HG03045 (cell line): Measurements from ENCODE around the gene CENPL.
A peak's percentile ranks its signal among the peaks of the same experiment; 100 is the strongest.
"Not testable (repeated sequence)": the region's sequence is repeated elsewhere in the genome, so short reads cannot be mapped to it uniquely, and the experiment has no call there.

ENCODE experiments used
- ATAC-seq: cut with Tn5 transposase; IDR thresholded peaks from one replicate; pipeline ENCODE4 v1.9.1; 2021; ENCODE audit warnings: mild to moderate bottlenecking, moderate library complexity; ENCODE audit not compliant: unreplicated experiment

CENPL gene

GRCh38 chr1:173824315-173825081 lies at the start of gene CENPL, which contains the start of gene DARS2:
TSS of gene CENPL (minus strand) at chr1:173824883. CDS start at chr1:173811299, 13,584 bp downstream.
TSS of gene DARS2 (plus strand) at chr1:173824673. CDS start at chr1:173825230, 557 bp downstream.
- ATAC-seq = peak; percentile 82

- ATAC-seq = no peak
Observed at GRCh38 chr1:173871500-173871899, 46.8 kb upstream of the CENPL start.

- no peak for ATAC-seq
Observed at GRCh38 chr1:173871091-173871490, 46.4 kb upstream of the CENPL start.

GRCh38 chr1:173870252-173871075 lies 45.8 kb upstream of the CENPL start:
- no peak for ATAC-seq

GRCh38 chr1:173869021-173869359 lies 44.3 kb upstream of the CENPL start:
- ATAC-seq = no peak

GRCh38 chr1:173868266-173869020 lies 43.8 kb upstream of the CENPL start, which contains the start of gene ZBTB37:
TSS of gene ZBTB37 (plus strand) at chr1:173868380. CDS start at chr1:173870226, 1,846 bp downstream.
- peak; percentile 67 for ATAC-seq

- ATAC-seq = peak; percentile 67
Observed at GRCh38 chr1:173867753-173868265, 43.1 kb upstream of the CENPL start, which contains the start of gene GAS5. TSS of gene GAS5 (minus strand) at chr1:173867989.

GRCh38 chr1:173867141-173867752 lies 42.6 kb upstream of the CENPL start:
- ATAC-seq = no peak

- ATAC-seq = no peak
Observed at GRCh38 chr1:173866413-173867115, 41.9 kb upstream of the CENPL start.

GRCh38 chr1:173865468-173866164 lies 40.9 kb upstream of the CENPL start:
- ATAC-seq = no peak

GRCh38 chr1:173864179-173864867 lies 39.6 kb upstream of the CENPL start:
- ATAC-seq = no peak

- ATAC-seq = no peak
Observed at GRCh38 chr1:173863224-173864161, 38.8 kb upstream of the CENPL start.

- ATAC-seq = no peak
Observed at GRCh38 chr1:173862769-173863223, 38.1 kb upstream of the CENPL start.

GRCh38 chr1:173862146-173862768 lies 37.6 kb upstream of the CENPL start:
- not testable (repeated sequence) for ATAC-seq

- ATAC-seq = no peak
Observed at GRCh38 chr1:173861731-173862145, 37.1 kb upstream of the CENPL start.

- no peak for ATAC-seq
Observed at GRCh38 chr1:173860065-173860464, 35.4 kb upstream of the CENPL start.

GRCh38 chr1:173859547-173859946 lies 34.9 kb upstream of the CENPL start:
- ATAC-seq = not testable (repeated sequence)
